Adrenal gland (tissue), 12 donors: Measurements from ENCODE around the gene LIMK2. TPM values are rescaled to one million over a fixed set of nuclear protein-coding genes. Genes with fewer than 3 reads are reported as not detected.
A peak's percentile ranks its signal among the peaks of the same experiment; 100 is the strongest.

Source experiments
- DNase-seq, 7 donors: peaks; one replicate each; pipeline ENCODE4 v3.0.0-alpha.2; 2019 to 2020
- H3K27ac ChIP-seq, 5 donors: fragments of 200-600 bp; sonication (generic) in 4 of 5; 1 replicate in 3 of 5; 2 replicates in 2 of 5; pipeline versions ENCODE4 v1.5.1 to v1.8.0; 2016 to 2020; ENCODE audit warnings: mild to moderate bottlenecking in 1 of 5
- H3K27me3 ChIP-seq: fragments of 200-600 bp; 2 replicates; pipeline ENCODE4 v1.8.0; 2021
- H3K36me3 ChIP-seq, 2 donors: fragments of 200-600 bp; replicated peaks in 1 of 2; 1 replicate in 1 of 2; 2 replicates in 1 of 2; pipeline versions ENCODE4 v1.5.1 to v1.8.0; 2018 to 2022
- H3K4me1 ChIP-seq, 2 donors: fragments of 200-600 bp; replicated peaks in 1 of 2; 1 replicate in 1 of 2; 2 replicates in 1 of 2; pipeline versions ENCODE4 v1.5.1 to v1.8.0; 2018 to 2021
- H3K4me3 ChIP-seq, 4 donors: fragments of 200-600 bp; sonication (generic) in 3 of 4; one replicate each; pipeline ENCODE4 v1.5.1; 2016 to 2018
- H3K9me3 ChIP-seq, 3 donors: fragments of 200-600 bp; sonication (generic) in 1 of 3; replicated peaks in 1 of 3; 1 replicate in 2 of 3; 2 replicates in 1 of 3; pipeline versions ENCODE4 v1.5.1 to v1.8.0; 2016 to 2021
- POLR2A ChIP-seq, 2 donors: fragments of 450-650 bp; IDR thresholded peaks; one replicate each; pipeline ENCODE4 v1.6.1; 2017; ENCODE audit warnings: antibody characterized with exemption in 2 of 2, mild to moderate bottlenecking in 2 of 2, moderate library complexity in 1 of 2
- WGBS, 4 donors: extraction: QIAGEN DNeasy Blood & Tissue Kit in 2 of 4; methylation state at CpG; one replicate each; pipeline versions ENCODE4 v1.1.5 to v1.1.7; 2013 to 2017; 5-methylcytosine and 5-hydroxymethylcytosine counted together
- intact Hi-C, 2 donors: fragments of 100-400 bp; cut with DNase I; formaldehyde crosslinking; loops; one replicate each; pipeline versions ENCODE4 v1.14.1 to v1.15.0; 2022 to 2023
- polyA plus RNA-seq, 3 donors: library from polyadenylated mRNA; stranded (reverse); fragments of 200-250 nt in 2 of 3; fragments of 350-450 nt in 1 of 3; fragmentation: Illumina TruSeq in 1 of 3; extraction: RNeasy Lipid Tissue Mini Kit (QIAGEN cat#74804) in 1 of 3; gene quantifications; one replicate each; pipeline ENCODE4 v1.2.3, GENCODE V29; 2013 to 2014
- total RNA-seq, 9 donors: library from RNA; depleted of rRNA in 4 of 9; stranded (reverse); fragments of >200 nt in 4 of 9; fragments of 120-200 nt in 1 of 9; fragmentation: NEBNext Ultra II Directional in 1 of 9; extraction: Animal tissue kit (Norgen Biotek cat#: 25700) in 1 of 9; gene quantifications; one replicate each; pipeline versions ENCODE4 v1.1.0 to v1.2.4, GENCODE V29; 2013 to 2023
- TF ChIP-seq, protein P1 (sequence below), 6 experiments: fragments of 450-650 bp in 4 of 6; fragments of 200-600 bp in 2 of 6; sonication (generic) in 1 of 6; IDR thresholded peaks; 1 replicate in 5 of 6; 2 replicates in 1 of 6; pipeline versions ENCODE4 v1.5.1 to v1.8.0; 2016 to 2021; ENCODE audit warnings: antibody characterized with exemption in 6 of 6, mild to moderate bottlenecking in 2 of 6, moderate library complexity in 1 of 6
- donor health status: healthy with polysubstance abuse.
- donor health status: Bipolar disorder and iron deficiency.
- donor health status: DM: yes; HTN: yes; CAD: no.
- donor health status: DM: no; HTN: no; CAD: no.
- donor health status: DM: no; HTN: no; CAD: no.
- donor health status: DM: yes; HTN: yes; CAD: no.

LIMK2 gene
- total and polyA plus RNA-seq, 12 donors: 12.6 to 36.1 (median 20.2) TPM

DNA sequence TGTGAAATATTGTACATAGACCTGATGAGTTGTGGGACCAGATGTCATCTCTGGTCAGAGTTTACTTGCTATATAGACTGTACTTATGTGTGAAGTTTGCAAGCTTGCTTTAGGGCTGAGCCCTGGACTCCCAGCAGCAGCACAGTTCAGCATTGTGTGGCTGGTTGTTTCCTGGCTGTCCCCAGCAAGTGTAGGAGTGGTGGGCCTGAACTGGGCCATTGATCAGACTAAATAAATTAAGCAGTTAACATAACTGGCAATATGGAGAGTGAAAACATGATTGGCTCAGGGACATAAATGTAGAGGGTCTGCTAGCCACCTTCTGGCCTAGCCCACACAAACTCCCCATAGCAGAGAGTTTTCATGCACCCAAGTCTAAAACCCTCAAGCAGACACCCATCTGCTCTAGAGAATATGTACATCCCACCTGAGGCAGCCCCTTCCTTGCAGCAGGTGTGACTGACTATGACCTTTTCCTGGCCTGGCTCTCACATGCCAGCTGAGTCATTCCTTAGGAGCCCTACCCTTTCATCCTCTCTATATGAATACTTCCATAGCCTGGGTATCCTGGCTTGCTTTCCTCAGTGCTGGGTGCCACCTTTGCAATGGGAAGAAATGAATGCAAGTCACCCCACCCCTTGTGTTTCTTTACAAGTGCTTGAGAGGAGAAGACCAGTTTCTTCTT lies 67.9 kb downstream of the LIMK2 start:
- Histone ChIP-seq H3K27ac (peak overlapping the region in 1 of 5 donors; percentile 17), H3K36me3 (peaks cover 0 to 90% of the 10 kb centered on the region in 2 donors), H3K4me1 (peaks cover 4 to 14% of the 10 kb centered on the region in 2 donors), H3K27me3 (no peaks in the 10 kb centered on the region), H3K9me3 (no peaks in the 10 kb centered on the region), H3K4me3 (no peak overlapping the region)
- intact Hi-C loops: loop anchor here (10.0 kb wide), 2 partner anchors 55 to 65 kb away; partner anchors contain the start of gene LIMK2 (in 1 of the 2)
- TF ChIP-seq POLR2A (IDR thresholded peaks at IDR 0.05): no peak
- TF ChIP-seq, protein P1, sequence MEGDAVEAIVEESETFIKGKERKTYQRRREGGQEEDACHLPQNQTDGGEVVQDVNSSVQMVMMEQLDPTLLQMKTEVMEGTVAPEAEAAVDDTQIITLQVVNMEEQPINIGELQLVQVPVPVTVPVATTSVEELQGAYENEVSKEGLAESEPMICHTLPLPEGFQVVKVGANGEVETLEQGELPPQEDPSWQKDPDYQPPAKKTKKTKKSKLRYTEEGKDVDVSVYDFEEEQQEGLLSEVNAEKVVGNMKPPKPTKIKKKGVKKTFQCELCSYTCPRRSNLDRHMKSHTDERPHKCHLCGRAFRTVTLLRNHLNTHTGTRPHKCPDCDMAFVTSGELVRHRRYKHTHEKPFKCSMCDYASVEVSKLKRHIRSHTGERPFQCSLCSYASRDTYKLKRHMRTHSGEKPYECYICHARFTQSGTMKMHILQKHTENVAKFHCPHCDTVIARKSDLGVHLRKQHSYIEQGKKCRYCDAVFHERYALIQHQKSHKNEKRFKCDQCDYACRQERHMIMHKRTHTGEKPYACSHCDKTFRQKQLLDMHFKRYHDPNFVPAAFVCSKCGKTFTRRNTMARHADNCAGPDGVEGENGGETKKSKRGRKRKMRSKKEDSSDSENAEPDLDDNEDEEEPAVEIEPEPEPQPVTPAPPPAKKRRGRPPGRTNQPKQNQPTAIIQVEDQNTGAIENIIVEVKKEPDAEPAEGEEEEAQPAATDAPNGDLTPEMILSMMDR (IDR thresholded peaks at IDR 0.05): no peak
- peak in 2 of 7 donors; percentile 21 to 49 for DNase-seq

DNA sequence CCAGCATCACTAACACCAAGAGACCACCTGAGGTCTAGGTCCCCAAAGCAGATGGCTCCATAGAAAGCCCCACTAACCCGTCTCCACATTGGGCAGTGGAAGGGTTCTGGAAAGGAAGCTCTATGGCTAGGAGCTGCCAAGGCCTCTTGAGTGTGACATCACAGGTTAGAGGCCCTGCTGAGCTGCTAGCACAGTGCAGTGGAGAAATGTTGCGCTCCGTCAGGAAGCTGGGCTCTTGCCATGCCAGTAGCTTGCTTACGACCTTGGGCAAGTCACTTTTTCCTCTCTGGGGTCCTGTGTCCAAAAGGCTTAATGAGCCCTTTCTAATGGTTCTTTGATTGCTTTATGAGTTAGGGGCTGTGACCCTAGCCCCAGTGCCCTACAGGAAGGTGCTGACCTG lies 69.6 kb downstream of the LIMK2 start:
- TF ChIP-seq, protein P1 (IDR thresholded peaks at IDR 0.05): no peak
- no peak for TF ChIP-seq POLR2A (IDR thresholded peaks at IDR 0.05)

DNA sequence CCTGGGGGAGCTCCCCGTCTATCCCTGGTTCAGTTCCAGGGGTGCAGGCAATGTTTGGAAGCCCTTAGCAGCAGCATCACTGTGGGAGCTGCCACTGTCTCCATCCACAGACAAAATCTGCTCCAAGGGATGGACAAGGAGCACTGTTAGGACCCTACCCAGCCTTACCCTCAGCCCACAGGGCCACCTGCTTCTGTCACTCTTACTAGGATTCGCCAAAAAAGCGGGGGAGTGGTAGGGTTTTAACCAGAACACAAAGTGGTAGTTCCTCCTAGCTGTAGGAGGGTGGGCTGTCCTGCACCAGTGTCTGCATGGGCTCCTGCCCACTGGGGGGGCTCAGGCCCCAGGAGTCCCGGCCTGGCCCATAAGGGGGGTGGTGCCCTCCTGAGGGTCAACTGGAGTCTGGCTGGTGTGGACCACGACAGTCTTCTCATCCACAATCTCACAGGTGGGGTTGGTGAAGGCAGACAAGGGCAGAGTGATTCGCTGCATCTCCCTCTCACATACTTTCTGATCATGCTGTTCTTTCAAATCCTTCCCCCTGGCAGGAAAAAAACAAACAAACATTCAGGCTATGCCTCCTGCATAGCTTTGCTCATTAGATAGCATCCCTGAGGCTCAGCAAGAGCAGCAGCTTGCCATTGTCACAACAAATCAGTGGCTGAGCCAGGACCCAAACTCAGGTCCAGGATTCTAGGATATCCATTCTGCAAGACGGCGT lies 70.8 kb downstream of the LIMK2 start:
- DNase-seq: peak in 2 of 7 donors; percentile 23 to 53
- WGBS, 4 donors: 74 to 89% (median 81%) methylated on average over 3 to 8 of the region's 8 CpGs
- Histone ChIP-seq H3K27ac (peak overlapping the region in 1 of 5 donors; percentile 72), H3K4me1 (peaks cover 9 to 27% of the 10 kb centered on the region in 2 donors), H3K9me3 (no peaks in the 10 kb centered on the region), H3K4me3 (no peak overlapping the region), H3K36me3 (peaks cover 0 to 94% of the 10 kb centered on the region in 2 donors), H3K27me3 (no peaks in the 10 kb centered on the region)
- intact Hi-C loops: no loop called here
- TF ChIP-seq, protein P1 (IDR thresholded peaks at IDR 0.05): no peak
- TF ChIP-seq POLR2A (IDR thresholded peaks at IDR 0.05): no peak

More for the DNA sequence above, 69.6 kb downstream of the LIMK2 start:
- Histone ChIP-seq H3K27ac (peak overlapping the region in 3 of 5 donors; percentile 31 to 72 (median 66)), H3K36me3 (peaks cover 0 to 95% of the 10 kb centered on the region in 2 donors), H3K27me3 (no peaks in the 10 kb centered on the region), H3K9me3 (no peaks in the 10 kb centered on the region), H3K4me3 (no peak overlapping the region), H3K4me1 (peaks cover 9 to 18% of the 10 kb centered on the region in 2 donors)
- 23 to 40% (median 35%) methylated on average over 4 of the region's 4 CpGs for WGBS, 4 donors
- intact Hi-C loops: no loop called here
- DNase-seq: peak in 6 of 7 donors; percentile 70 to 86 (median 82)
